Ovary (tissue), 9 donors: Measurements from ENCODE around the gene ERMARD. TPM values are rescaled to one million over a fixed set of nuclear protein-coding genes. Genes with fewer than 3 reads are reported as not detected.

Experiments used
- DNase-seq, 5 donors: peaks; one replicate each; pipeline ENCODE4 v3.0.0-alpha.2; 2019 to 2020
- H3K27ac ChIP-seq, 2 donors: fragments of 200-600 bp; one replicate each; pipeline versions ENCODE4 v1.5.1 to v1.8.0; 2019 to 2022
- H3K27me3 ChIP-seq: fragments of 200-600 bp; one replicate; pipeline ENCODE4 v1.8.0; 2022
- H3K36me3 ChIP-seq: fragments of 200-600 bp; sonication (generic); one replicate; pipeline ENCODE4 v1.5.1; 2019
- H3K4me1 ChIP-seq: one replicate; pipeline ENCODE4 v1.8.1; 2013; ENCODE audit warnings: mild to moderate bottlenecking, moderate library complexity; ENCODE audit not compliant: insufficient read depth
- H3K4me3 ChIP-seq: fragments of 200-600 bp; sonication (generic); one replicate; pipeline ENCODE4 v1.5.1; 2017
- H3K9me3 ChIP-seq, 2 donors: fragments of 200-600 bp in 1 of 2; sonication (generic) in 1 of 2; one replicate each; pipeline versions ENCODE4 v1.5.1 to v1.8.1; 2013 to 2019; ENCODE audit warnings: mild to moderate bottlenecking in 1 of 2, moderate library complexity in 1 of 2
- CTCF ChIP-seq, 3 donors: fragments of 450-650 bp in 2 of 3; fragments of 200-600 bp in 1 of 3; IDR thresholded peaks; one replicate each; pipeline versions ENCODE4 v1.5.1 to v1.8.0; 2016 to 2022; ENCODE audit warnings: antibody characterized with exemption in 3 of 3, mild to moderate bottlenecking in 1 of 3
- EP300 ChIP-seq: sonication (generic); formaldehyde crosslinking; IDR thresholded peaks from one replicate; pipeline ENCODE4 v1.6.1; 2017; ENCODE audit warnings: antibody characterized with exemption
- POLR2A ChIP-seq: fragments of 450-650 bp; IDR thresholded peaks from one replicate; pipeline ENCODE4 v1.6.1; 2017; ENCODE audit warnings: antibody characterized with exemption, mild to moderate bottlenecking, moderate library complexity
- WGBS, 3 donors: extraction: QIAGEN DNeasy Blood & Tissue Kit in 1 of 3; methylation state at CpG; one replicate each; pipeline versions ENCODE4 v1.1.5 to v1.1.7; 2013 to 2017; 5-methylcytosine and 5-hydroxymethylcytosine counted together
- intact Hi-C, 4 donors: fragments of 100-400 bp; cut with DNase I; formaldehyde crosslinking; loops; one replicate each; pipeline versions ENCODE4 v1.11.0 to v1.15.1; 2022 to 2023
- polyA plus RNA-seq, 2 donors: library from polyadenylated mRNA; stranded (reverse); fragments of 200-250 nt in 1 of 2; fragments of 350-450 nt in 1 of 2; fragmentation: Illumina TruSeq in 1 of 2; extraction: RNeasy Lipid Tissue Mini Kit (QIAGEN cat#74804) in 1 of 2; gene quantifications; one replicate each; pipeline ENCODE4 v1.2.3, GENCODE V29; 2013 to 2014
- total RNA-seq, 7 donors: library from RNA; depleted of rRNA in 2 of 7; stranded (reverse); fragments of >200 nt in 2 of 7; fragmentation: NEBNext Ultra II Directional in 3 of 7; extraction: Animal tissue kit (Norgen Biotek cat#: 25700) in 3 of 7; gene quantifications; one replicate each; pipeline versions ENCODE4 v1.1.0 to v1.2.4, GENCODE V29; 2016 to 2023
- donor health status: DM: no; HTN: no; CAD: no; lungs with moderate emphysema.
- donor health status: DM: no; HTN: no; CAD: no.
- donor health status: Bipolar disorder and iron deficiency.
- donor health status: DM: yes; HTN: yes; CAD: no.
- donor health status: DM: no; HTN: no; CAD: no.
- donor health status: DM: yes; HTN: yes; CAD: no.

Gene ERMARD
- total and polyA plus RNA-seq, 9 donors, result 15.9 to 38.0 (median 27.0) TPM

DNA sequence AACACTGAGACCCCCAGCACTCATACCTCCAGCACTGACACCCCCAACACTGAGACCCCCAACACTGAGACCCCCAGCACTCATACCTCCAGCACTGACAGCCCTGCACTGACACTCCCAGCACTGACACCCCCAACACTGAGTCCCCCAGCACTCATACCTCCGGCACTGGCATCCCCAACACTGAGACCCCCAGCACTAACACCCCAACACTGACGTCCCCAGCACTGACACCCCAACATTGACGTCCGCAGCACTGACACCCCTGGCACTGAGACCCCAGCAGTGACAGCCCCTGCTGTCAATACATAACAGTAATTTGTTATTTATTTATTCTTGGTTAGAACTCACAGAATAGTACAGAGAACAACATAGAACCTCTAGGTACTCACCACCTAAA, 58.0 kb downstream of the ERMARD start:
- no peak overlapping the region for H3K4me3 ChIP-seq
- DNase-seq, result no peak
- H3K9me3 ChIP-seq, result no peaks in the 10 kb centered on the region
- intact Hi-C loops, result no loop called here
- H3K4me1 ChIP-seq, result no peaks in the 10 kb centered on the region
- no peaks in the 10 kb centered on the region for H3K36me3 ChIP-seq
- H3K27ac ChIP-seq, result no peak overlapping the region
- no peaks in the 10 kb centered on the region for H3K27me3 ChIP-seq
- TF ChIP-seq POLR2A (no peak), CTCF (IDR thresholded peaks at IDR 0.05) (no peak), EP300 (no peak)
- WGBS, 3 donors, result 76 to 95% (median 95%) methylated on average over 4 of the region's 4 CpGs

DNA sequence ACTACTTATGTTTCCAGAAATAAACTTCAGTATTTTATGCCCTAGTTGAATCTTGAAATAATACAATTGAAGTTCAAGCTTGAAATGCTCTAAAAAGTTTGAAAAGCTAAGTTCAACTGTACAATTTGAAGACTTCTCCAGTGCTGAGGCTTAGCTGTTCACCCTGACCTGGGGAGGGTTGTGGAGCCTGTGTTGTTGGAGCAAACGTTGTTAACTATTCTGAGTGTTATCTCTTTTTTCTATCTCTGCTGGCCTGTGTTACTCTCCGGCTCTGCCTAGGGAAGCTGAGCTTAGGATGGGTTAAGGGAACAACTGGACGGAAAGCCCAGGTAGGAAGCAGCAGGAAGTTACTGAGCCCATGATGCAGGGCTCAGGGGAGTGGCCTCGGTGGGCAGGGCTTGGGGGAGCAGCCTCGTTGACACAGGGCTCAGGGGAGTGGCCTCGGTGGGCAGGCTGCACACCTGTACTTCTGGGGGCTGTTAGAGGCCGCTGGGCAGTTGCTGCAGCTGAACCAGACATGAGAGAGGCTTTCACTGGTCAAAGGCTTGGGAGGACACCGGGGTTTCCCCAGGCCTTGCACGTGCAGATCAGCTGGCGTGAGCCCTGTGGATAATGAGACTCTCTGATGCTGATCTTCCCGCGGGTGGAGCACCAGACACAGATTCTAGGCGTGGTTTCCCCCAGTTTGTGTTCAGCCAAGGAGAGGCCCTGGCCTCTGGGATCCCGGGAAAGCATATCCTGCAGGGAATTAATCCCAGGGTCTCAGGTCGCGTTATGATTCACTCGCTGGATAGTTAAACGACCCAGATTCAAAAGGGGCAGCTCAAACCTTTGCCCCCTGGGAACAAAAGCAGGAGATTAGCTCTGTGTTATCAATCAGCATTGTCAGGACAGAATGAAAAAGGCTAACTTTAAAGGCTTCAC, 58.9 kb downstream of the ERMARD start:
- H3K4me1 ChIP-seq, result no peaks in the 10 kb centered on the region
- H3K27me3 ChIP-seq, result no peaks in the 10 kb centered on the region
- no peak for DNase-seq
- TF ChIP-seq EP300 (no peak), POLR2A (no peak), CTCF (IDR thresholded peaks at IDR 0.05) (no peak)
- H3K4me3 ChIP-seq, result no peak overlapping the region
- intact Hi-C loops, result no loop called here
- no peaks in the 10 kb centered on the region for H3K9me3 ChIP-seq
- H3K27ac ChIP-seq, result no peak overlapping the region
- no peaks in the 10 kb centered on the region for H3K36me3 ChIP-seq
- 48 to 57% (median 56%) methylated on average over 18 of the region's 18 CpGs for WGBS, 3 donors

- 85 to 92% (median 90%) methylated on average over 8 of the region's 8 CpGs for whole genome bisulfite sequencing, 3 donors
Observed at GRCh38 chr6:169811072-169811471, 59.6 kb downstream of the ERMARD start.

DNA sequence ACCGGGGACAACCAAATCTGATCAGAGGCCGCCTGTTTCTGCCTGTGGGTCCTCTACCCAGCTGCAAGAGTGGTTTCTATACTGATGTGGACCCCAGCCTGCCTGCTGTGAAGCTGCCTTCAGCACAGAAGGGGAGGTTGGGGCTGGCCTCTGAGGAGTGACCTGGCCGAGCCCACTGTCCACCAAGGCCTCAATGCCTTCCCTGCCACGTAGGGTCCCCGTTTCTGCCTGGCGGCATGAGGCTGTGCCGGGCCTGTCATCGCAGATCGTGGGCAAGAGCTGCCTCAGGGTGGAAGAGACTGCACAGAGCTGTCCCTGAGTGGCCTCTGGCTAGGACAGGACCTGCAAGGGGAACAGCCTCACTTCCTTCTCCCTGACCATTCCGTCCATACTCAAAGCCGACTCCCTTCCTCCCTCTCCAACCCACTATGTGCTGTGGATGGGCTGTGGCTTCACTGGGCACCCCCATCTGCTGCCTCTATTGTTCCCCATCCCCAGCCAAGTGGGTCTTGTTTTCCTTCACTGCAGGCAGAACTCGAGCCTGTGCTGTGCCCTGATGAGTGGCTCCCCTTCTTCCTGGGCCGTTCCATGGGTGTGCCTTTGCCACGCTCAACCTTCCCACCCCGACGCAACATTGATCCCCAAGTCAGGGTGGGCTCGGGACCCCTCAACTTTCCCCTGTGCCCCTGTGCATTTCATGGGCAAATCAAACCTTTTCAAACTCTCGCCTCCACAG, 60.3 kb downstream of the ERMARD start:
- Histone ChIP-seq H3K9me3 (no peaks in the 10 kb centered on the region), H3K27ac (no peak overlapping the region), H3K4me1 (no peaks in the 10 kb centered on the region), H3K27me3 (no peaks in the 10 kb centered on the region), H3K36me3 (no peaks in the 10 kb centered on the region), H3K4me3 (no peak overlapping the region)
- intact Hi-C loops, result no loop called here
- DNase-seq, result no peak
- TF ChIP-seq POLR2A, result no peak
- no peak for TF ChIP-seq EP300
- no peak for TF ChIP-seq CTCF (IDR thresholded peaks at IDR 0.05)
- WGBS, 3 donors, result 89 to 95% (median 94%) methylated on average over 18 of the region's 18 CpGs

More at GRCh38 chr6:169811072-169811471, 59.6 kb downstream of the ERMARD start:
- no peak for TF ChIP-seq CTCF (IDR thresholded peaks at IDR 0.05)
- Histone ChIP-seq H3K27ac (no peak overlapping the region), H3K27me3 (no peaks in the 10 kb centered on the region), H3K9me3 (no peaks in the 10 kb centered on the region), H3K4me3 (no peak overlapping the region), H3K4me1 (no peaks in the 10 kb centered on the region), H3K36me3 (no peaks in the 10 kb centered on the region)
- no peak for DNase-seq
- intact Hi-C loops, result no loop called here
